ENCODE data around the gene SPATS2. TPM values are rescaled to one million over a fixed set of nuclear protein-coding genes. Genes with fewer than 3 reads are reported as not detected.
"Not testable (repeated sequence)": the region's sequence is repeated elsewhere in the genome, so short reads cannot be mapped to it uniquely, and the experiment has no call there.

The SPATS2 gene
- polyA plus RNA-seq, 1 of the 3 experiments (the other 2 are of a cell fraction) = 72.9 TPM

- TF ChIP-seq RXRA (IDR thresholded peaks at IDR 0.05; ENCODE audit: borderline replicate concordance, low read depth) (no peak), NRF1 (IDR thresholded peaks at IDR 0.05; ENCODE audit: low read depth, low read length) (no peak), MEF2A (IDR thresholded peaks at IDR 0.05; ENCODE audit: borderline replicate concordance, low read depth) (no peak), FOXJ3 (CRISPR knock-in tag; IDR thresholded peaks at IDR 0.05) (no peak), CTCF (IDR thresholded peaks at IDR 0.05) (no peak), PBX3 (IDR thresholded peaks at IDR 0.05) (no peak), YY1 (IDR thresholded peaks at IDR 0.05; ENCODE audit: low read depth) (no peak), MXI1 (IDR thresholded peaks at IDR 0.05; ENCODE audit: low read depth, low read length) (no peak), IRF3 (IDR thresholded peaks at IDR 0.05; ENCODE audit: low read depth, low read length) (no peak), FOXM1 (IDR thresholded peaks at IDR 0.05; ENCODE audit: low read depth) (no peak), POLR2AphosphoS5 (IDR thresholded peaks at IDR 0.05; ENCODE audit: low read depth, low read length) (no peak), CHD2 (IDR thresholded peaks at IDR 0.05; ENCODE audit: low read length, partially characterized antibody) (no peak), MAX (IDR thresholded peaks at IDR 0.05; ENCODE audit: low read depth) (no peak), ELF1 (IDR thresholded peaks at IDR 0.05) (no peak), JUND (IDR thresholded peaks at IDR 0.05) (no peak)
- CTCF ChIA-PET = interaction anchor here (0.8 to 3.7 kb wide), 5 partner anchors 9 to 203 kb away, joined by 3 to 12 read pairs (median 5); partner anchors contain the start of gene DNAJC22
- Histone ChIP-seq H3K9ac (no peak overlapping the region), H3K4me3 (ENCODE audit: low read depth in 2 of 2, low read length in 1 of 2) (no peak overlapping the region), H3K36me3 (replicated peaks in 1 of 2; ENCODE audit: control insufficient read depth in 1 of 2, insufficient read depth in 2 of 2, low read length in 1 of 2) (peaks cover 0 to 18% of the 10 kb centered on the region in 2 experiments), H3K4me1 (ENCODE audit: control insufficient read depth in 1 of 2, insufficient read depth in 2 of 2, low read depth in 1 of 2, low read length in 1 of 2) (peaks cover 0 to 11% of the 10 kb centered on the region in 2 experiments; a peak in 1 of 4 replicates), H3K9me2 (no peaks in the 10 kb centered on the region), H3K27me3 (ENCODE audit: insufficient read depth) (no peaks in the 10 kb centered on the region), H2AFZ (ENCODE audit: low read depth) (no peak overlapping the region), H3F3A (replicated peaks; ENCODE audit: insufficient read depth) (peaks cover 10% of the 10 kb centered on the region), H3K9me3 (no peaks in the 10 kb centered on the region), H3K79me2 (ENCODE audit: insufficient read depth) (peaks cover 100% of the 10 kb centered on the region), H3K27ac (ENCODE audit: low read depth in 2 of 2, low read length in 1 of 2) (no peak overlapping the region), H3K4me2 (no peak overlapping the region), H4K20me1 (ENCODE audit: insufficient read depth) (peaks cover 92% of the 10 kb centered on the region)
- POLR2A ChIA-PET = interaction anchor here (0.8 kb wide), 1 partner anchor 9 kb away, joined by 3 read pairs; no protein-coding TSS in a partner anchor
- no peak for DNase-seq
- 83% methylated on average over 2 of the region's 2 CpGs for WGBS (ENCODE audit: low lambda C conversion rate)
Measured at GRCh38 chr12:49377386-49377785, 10.1 kb downstream of the SPATS2 start.

GRCh38 chr12:49380184-49380583, 12.9 kb downstream of the SPATS2 start:
- H3K9ac ChIP-seq; H3K9me3 ChIP-seq; H3K27ac ChIP-seq (ENCODE audit: low read depth in 2 of 2, low read length in 1 of 2); H3K4me3 ChIP-seq (ENCODE audit: low read depth in 2 of 2, low read length in 1 of 2); CTCF ChIA-PET; H3K27me3 ChIP-seq (ENCODE audit: insufficient read depth); H3K4me2 ChIP-seq; DNase-seq; POLR2A ChIA-PET; H2AFZ ChIP-seq (ENCODE audit: low read depth); H3K9me2 ChIP-seq: not testable (repeated sequence)
- peaks cover 100% of the 10 kb centered on the region for H3K79me2 ChIP-seq (ENCODE audit: insufficient read depth)
- peaks cover 0 to 20% of the 10 kb centered on the region in 2 experiments for H3K36me3 ChIP-seq (replicated peaks in 1 of 2; ENCODE audit: control insufficient read depth in 1 of 2, insufficient read depth in 2 of 2, low read length in 1 of 2)
- WGBS (ENCODE audit: low lambda C conversion rate) = 97% methylated on average over 9 of the region's 9 CpGs
- H4K20me1 ChIP-seq (ENCODE audit: insufficient read depth) = peaks cover 92% of the 10 kb centered on the region
- peaks cover 15% of the 10 kb centered on the region for H3F3A ChIP-seq (replicated peaks; ENCODE audit: insufficient read depth)
- peaks cover 0 to 11% of the 10 kb centered on the region in 2 experiments; a peak in 1 of 4 replicates for H3K4me1 ChIP-seq (ENCODE audit: control insufficient read depth in 1 of 2, insufficient read depth in 2 of 2, low read depth in 1 of 2, low read length in 1 of 2)
